SK-N-SH (cell line): ENCODE results near the gene GUCY1A1.

Experiments used
- ELF1 ChIP-seq: IDR thresholded peaks from 2 replicates; pipeline ENCODE4 v1.4.0; 2012
- REST ChIP-seq: IDR thresholded peaks from 2 replicates; pipeline ENCODE4 v1.6.1; 2012; ENCODE audit warnings: mild to moderate bottlenecking, low read depth, low read length, moderate library complexity
- SMC3 ChIP-seq: IDR thresholded peaks from 2 replicates; pipeline ENCODE4 v1.6.1; 2012; ENCODE audit warnings: low read depth, low read length, improper control_type of control experiment
- TAF1 ChIP-seq: IDR thresholded peaks from 2 replicates; pipeline ENCODE4 v1.6.1; 2012; ENCODE audit warnings: low read depth, mild to moderate bottlenecking, low read length, moderate library complexity, borderline replicate concordance
- YY1 ChIP-seq: IDR thresholded peaks from 2 replicates; pipeline ENCODE4 v1.4.0; 2012; ENCODE audit warnings: low read depth, mild to moderate bottlenecking
- TF ChIP-seq, protein P1 (sequence below): fragments of 200-600 bp; sonication (generic); IDR thresholded peaks from 2 replicates; pipeline ENCODE4 v1.6.1; 2017; ENCODE audit warnings: antibody characterized with exemption, mild to moderate bottlenecking, moderate library complexity
- TF ChIP-seq, protein P2 (sequence below): IDR thresholded peaks from 2 replicates; pipeline ENCODE4 v1.4.0; 2012; ENCODE audit warnings: low read depth, borderline replicate concordance

GRCh38 chr4:155769090-155769489 is 102.4 kb downstream of the GUCY1A1 start:
- TF ChIP-seq, protein P1, sequence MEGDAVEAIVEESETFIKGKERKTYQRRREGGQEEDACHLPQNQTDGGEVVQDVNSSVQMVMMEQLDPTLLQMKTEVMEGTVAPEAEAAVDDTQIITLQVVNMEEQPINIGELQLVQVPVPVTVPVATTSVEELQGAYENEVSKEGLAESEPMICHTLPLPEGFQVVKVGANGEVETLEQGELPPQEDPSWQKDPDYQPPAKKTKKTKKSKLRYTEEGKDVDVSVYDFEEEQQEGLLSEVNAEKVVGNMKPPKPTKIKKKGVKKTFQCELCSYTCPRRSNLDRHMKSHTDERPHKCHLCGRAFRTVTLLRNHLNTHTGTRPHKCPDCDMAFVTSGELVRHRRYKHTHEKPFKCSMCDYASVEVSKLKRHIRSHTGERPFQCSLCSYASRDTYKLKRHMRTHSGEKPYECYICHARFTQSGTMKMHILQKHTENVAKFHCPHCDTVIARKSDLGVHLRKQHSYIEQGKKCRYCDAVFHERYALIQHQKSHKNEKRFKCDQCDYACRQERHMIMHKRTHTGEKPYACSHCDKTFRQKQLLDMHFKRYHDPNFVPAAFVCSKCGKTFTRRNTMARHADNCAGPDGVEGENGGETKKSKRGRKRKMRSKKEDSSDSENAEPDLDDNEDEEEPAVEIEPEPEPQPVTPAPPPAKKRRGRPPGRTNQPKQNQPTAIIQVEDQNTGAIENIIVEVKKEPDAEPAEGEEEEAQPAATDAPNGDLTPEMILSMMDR: no peak
- no peak for TF ChIP-seq REST
- no peak for TF ChIP-seq YY1
- no peak for TF ChIP-seq TAF1
- TF ChIP-seq ELF1: no peak
- no peak for TF ChIP-seq SMC3
- TF ChIP-seq, protein P2, sequence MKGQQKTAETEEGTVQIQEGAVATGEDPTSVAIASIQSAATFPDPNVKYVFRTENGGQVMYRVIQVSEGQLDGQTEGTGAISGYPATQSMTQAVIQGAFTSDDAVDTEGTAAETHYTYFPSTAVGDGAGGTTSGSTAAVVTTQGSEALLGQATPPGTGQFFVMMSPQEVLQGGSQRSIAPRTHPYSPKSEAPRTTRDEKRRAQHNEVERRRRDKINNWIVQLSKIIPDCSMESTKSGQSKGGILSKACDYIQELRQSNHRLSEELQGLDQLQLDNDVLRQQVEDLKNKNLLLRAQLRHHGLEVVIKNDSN: no peak
